HepG2 (cell line): ENCODE measurements around the gene BAIAP2L1. TPM values are rescaled to one million over a fixed set of nuclear protein-coding genes. Genes with fewer than 3 reads are reported as not detected.

ENCODE experiments used
- CSRNP1 ChIP-seq: sonication (generic); formaldehyde crosslinking; IDR thresholded peaks from 2 replicates; pipeline ENCODE4 v1.8.1; 2023; ENCODE audit warnings: mild to moderate bottlenecking, missing genetic modification reagents
- EED ChIP-seq: sonication (generic); formaldehyde crosslinking; IDR thresholded peaks from 2 replicates; pipeline ENCODE4 v1.5.0; 2020; ENCODE audit warnings: mild to moderate bottlenecking, missing genetic modification reagents
- ELF3 ChIP-seq: IDR thresholded peaks from 2 replicates; pipeline ENCODE4 v1.6.1; 2016; ENCODE audit warnings: missing genetic modification reagents, missing compliant biosample characterization
- HIVEP1 ChIP-seq: sonication (generic); formaldehyde crosslinking; IDR thresholded peaks from 2 replicates; pipeline ENCODE4 v1.4.0; 2020; ENCODE audit warnings: mild to moderate bottlenecking, missing genetic modification reagents
- HNRNPUL1 ChIP-seq: fragments of 200-400 bp; formaldehyde crosslinking; IDR thresholded peaks from 2 replicates; pipeline ENCODE4 v1.6.1; 2017; ENCODE audit warnings: low read depth, mild to moderate bottlenecking, low read length, moderate library complexity
- IRF1 ChIP-seq: sonication (generic); formaldehyde crosslinking; IDR thresholded peaks from 2 replicates; pipeline ENCODE4 v1.4.0; 2020; ENCODE audit warnings: low read depth, mild to moderate bottlenecking, missing genetic modification reagents
- MIER3 ChIP-seq: IDR thresholded peaks from 2 replicates; pipeline ENCODE4 v1.6.1; 2016; ENCODE audit warnings: missing compliant biosample characterization, borderline replicate concordance
- MXI1 ChIP-seq: IDR thresholded peaks from 3 replicates; pipeline ENCODE4 v1.6.1; 2012; ENCODE audit warnings: low read depth, low read length, inconsistent platforms, borderline replicate concordance
- MZF1 ChIP-seq: sonication (generic); formaldehyde crosslinking; IDR thresholded peaks from 2 replicates; pipeline ENCODE4 v1.8.1; 2023; ENCODE audit warnings: mild to moderate bottlenecking, missing genetic modification reagents, borderline replicate concordance
- POLR2G ChIP-seq: fragments of 200-400 bp; formaldehyde crosslinking; IDR thresholded peaks from 2 replicates; pipeline ENCODE4 v1.6.1; 2018; ENCODE audit warnings: mild to moderate bottlenecking, low read depth, low read length, moderate library complexity
- RBAK ChIP-seq: sonication (generic); formaldehyde crosslinking; IDR thresholded peaks from 2 replicates; pipeline ENCODE4 v1.5.1; 2020; ENCODE audit warnings: mild to moderate bottlenecking, missing genetic modification reagents
- RFXANK ChIP-seq: IDR thresholded peaks from 2 replicates; pipeline ENCODE4 v1.6.1; 2016
- SP4 ChIP-seq: sonication (generic); formaldehyde crosslinking; IDR thresholded peaks from 2 replicates; pipeline ENCODE4 v1.8.1; 2023; ENCODE audit warnings: mild to moderate bottlenecking, missing genetic modification reagents
- U2AF1 ChIP-seq: fragments of 200-400 bp; formaldehyde crosslinking; optimal IDR thresholded peaks from 2 replicates; pipeline ENCODE3; 2017; ENCODE audit warnings: mild to moderate bottlenecking, low read depth, low read length
- ZBTB44 ChIP-seq: sonication (generic); formaldehyde crosslinking; IDR thresholded peaks from 2 replicates; pipeline ENCODE4 v1.4.0; 2020; ENCODE audit warnings: missing genetic modification reagents
- ZBTB49 ChIP-seq: sonication (generic); formaldehyde crosslinking; IDR thresholded peaks from 2 replicates; pipeline ENCODE4 v1.4.0; 2020; ENCODE audit warnings: missing genetic modification reagents, borderline replicate concordance
- ZNF17 ChIP-seq: sonication (generic); formaldehyde crosslinking; IDR thresholded peaks from 2 replicates; pipeline ENCODE4 v1.5.0; 2020; ENCODE audit warnings: mild to moderate bottlenecking, missing genetic modification reagents
- ZNF576 ChIP-seq: sonication (generic); formaldehyde crosslinking; IDR thresholded peaks from 2 replicates; pipeline ENCODE4 v1.4.0; 2020; ENCODE audit warnings: mild to moderate bottlenecking, missing genetic modification reagents
- ZNF749 ChIP-seq: sonication (generic); formaldehyde crosslinking; IDR thresholded peaks from 2 replicates; pipeline ENCODE4 v1.8.0; 2022; ENCODE audit warnings: mild to moderate bottlenecking, missing genetic modification reagents, moderate library complexity, borderline replicate concordance
- ZSCAN5A ChIP-seq: sonication (generic); formaldehyde crosslinking; IDR thresholded peaks from 2 replicates; pipeline ENCODE4 v1.8.0; 2022; ENCODE audit warnings: mild to moderate bottlenecking, missing genetic modification reagents, borderline replicate concordance
- polyA plus RNA-seq, 8 experiments: library from polyadenylated mRNA; depleted of rRNA in 3 of 8; stranded (reverse) in 7 of 8; unstranded in 1 of 8; fragments of >200 nt; fragmentation: Illumina TruSeq in 4 of 8; extraction: Trizol in 4 of 8; gene quantifications; 2 replicates each; pipeline versions ENCODE4 v1.2.1 to v1.2.3, GENCODE V29; 2011 to 2016; ENCODE audit warnings: low read depth in 4 of 8, missing spikeins in 1 of 8, mixed read lengths in 1 of 8; ENCODE audit not compliant: insufficient read depth in 1 of 8
- total RNA-seq, 5 experiments: library from RNA; depleted of rRNA; stranded (reverse); fragments of >200 nt; fragmentation: Illumina TruSeq; extraction: Trizol; gene quantifications; 2 replicates each; pipeline ENCODE4 v1.2.3, GENCODE V29; 2016; ENCODE audit warnings: low read depth in 1 of 5

BAIAP2L1 gene
- total and polyA plus RNA-seq, 2 of the 13 experiments (the other 11 are each of a cell fraction or from before 2014, with no cell fraction given), result 13.0 to 21.5 TPM

GRCh38 chr7:98280791-98281756, 119.8 kb downstream of the BAIAP2L1 start, which contains the start of gene BRI3 (continued):
- no peak for TF ChIP-seq IRF1 (CRISPR knock-in tag)
- TF ChIP-seq RFXANK (CRISPR knock-in tag), result no peak
- 0 out of 3 replicates have a peak, but pooled peaks have one; percentile 41 for TF ChIP-seq MXI1
- TF ChIP-seq ZNF576 (CRISPR knock-in tag), result no peak
- TF ChIP-seq EED (CRISPR knock-in tag), result no peak
- no peak for TF ChIP-seq CSRNP1 (CRISPR knock-in tag)
- 0 out of 2 replicates have a peak, but pooled peaks have one; percentile 34 for TF ChIP-seq ZSCAN5A (CRISPR knock-in tag)
- no peak for TF ChIP-seq U2AF1
- TF ChIP-seq MIER3 (CRISPR knock-in tag), result peak; percentile 26; the same call in 1 of the 2 replicates
- no peak for TF ChIP-seq HIVEP1 (CRISPR knock-in tag)
- no peak for TF ChIP-seq ZBTB49 (CRISPR knock-in tag)
- no peak for TF ChIP-seq ZNF749
- TF ChIP-seq MZF1 (CRISPR knock-in tag), result no peak
- no peak for TF ChIP-seq ZNF17 (CRISPR knock-in tag)
- TF ChIP-seq ELF3 (CRISPR knock-in tag), result peak; percentile 45
- TF ChIP-seq SP4 (CRISPR knock-in tag), result no peak
- no peak for TF ChIP-seq RBAK
- TF ChIP-seq HNRNPUL1, result no peak
- peak; percentile 93 for TF ChIP-seq POLR2G
- TF ChIP-seq ZBTB44 (CRISPR knock-in tag), result no peak
